Transverse colon (tissue), 4 donors: ENCODE results near the gene FAAH2. TPM values are rescaled to one million over a fixed set of nuclear protein-coding genes. Genes with fewer than 3 reads are reported as not detected.

ENCODE experiments used
- DNase-seq: peaks from one replicate; pipeline ENCODE4 v3.0.0-alpha.2; 2019
- H3K27ac ChIP-seq, 4 donors: fragments of 200-600 bp; sonication (generic); 2 replicates each; pipeline ENCODE4 v1.5.1; 2016 to 2018; ENCODE audit warnings: inconsistent platforms in 4 of 4
- H3K27me3 ChIP-seq: fragments of 200-600 bp; sonication (generic); 2 replicates; pipeline ENCODE4 v1.5.1; 2017; ENCODE audit warnings: inconsistent platforms
- H3K36me3 ChIP-seq, 4 donors: fragments of 200-600 bp; sonication (generic); 2 replicates each; pipeline ENCODE4 v1.5.1; 2017 to 2019; ENCODE audit warnings: inconsistent platforms in 4 of 4
- H3K4me1 ChIP-seq, 4 donors: fragments of 200-600 bp; sonication (generic); 2 replicates each; pipeline ENCODE4 v1.5.1; 2017 to 2020; ENCODE audit warnings: inconsistent platforms in 4 of 4
- H3K4me3 ChIP-seq, 4 donors: fragments of 200-600 bp; sonication (generic); 1 replicate in 1 of 4; 2 replicates in 3 of 4; pipeline versions ENCODE4 v1.5.1 to v1.6.1; 2017 to 2019; ENCODE audit warnings: inconsistent platforms in 4 of 4
- H3K9me3 ChIP-seq, 2 donors: fragments of 200-600 bp; sonication (generic); 2 replicates each; pipeline ENCODE4 v1.5.1; 2017 to 2019; ENCODE audit warnings: inconsistent platforms in 2 of 2
- EP300 ChIP-seq: sonication (generic); formaldehyde crosslinking; IDR thresholded peaks from one replicate; pipeline ENCODE4 v1.6.1; 2017; ENCODE audit warnings: antibody characterized with exemption, low read depth
- POLR2A ChIP-seq: fragments of 450-650 bp; IDR thresholded peaks from one replicate; pipeline ENCODE4 v1.6.1; 2016; ENCODE audit warnings: antibody characterized with exemption, mild to moderate bottlenecking, moderate library complexity
- POLR2AphosphoS5 ChIP-seq, 3 donors: sonication (generic); formaldehyde crosslinking; IDR thresholded peaks; one replicate each; pipeline ENCODE4 v1.6.1; 2016; ENCODE audit warnings: antibody characterized with exemption in 3 of 3
- WGBS, 2 donors: methylation state at CpG; one replicate each; pipeline ENCODE4 v1.1.5; 2018; ENCODE audit warnings: low coverage in 1 of 2; 5-methylcytosine and 5-hydroxymethylcytosine counted together
- in situ Hi-C, 4 donors: fragments of 200-750 bp; cut with MboI; loops; one replicate each; pipeline versions ENCODE4 v1.15.0 to v1.15.1; 2017; ENCODE audit warnings: low sequenced_read_pairs in 3 of 4, low pct_ligation_motif_present in 1 of 4, low pct_unique_long_range_greater_than_20kb in 1 of 4
- intact Hi-C: fragments of 100-400 bp; cut with DNase I; formaldehyde crosslinking; loops from one replicate; pipeline ENCODE4 v1.15.1; 2023; ENCODE audit warnings: low total_unique reads
- total RNA-seq, 4 donors: library from RNA; depleted of rRNA; stranded (reverse); fragments of >200 nt; gene quantifications; one replicate each; pipeline ENCODE4 v1.1.0, GENCODE V29; 2016
- TF ChIP-seq, protein P1 (sequence below), 5 experiments: fragments of 200-600 bp in 3 of 5; fragments of 450-650 bp in 2 of 5; sonication (generic) in 3 of 5; IDR thresholded peaks; 1 replicate in 2 of 5; 2 replicates in 3 of 5; pipeline ENCODE4 v1.5.1; 2016 to 2017; ENCODE audit warnings: antibody characterized with exemption in 5 of 5, inconsistent platforms in 3 of 5, mild to moderate bottlenecking in 2 of 5, moderate library complexity in 1 of 5

FAAH2 gene
- total RNA-seq, 4 donors from 2014 or later: 12.0 to 16.2 (median 14.5) TPM; not detected in 1

DNA sequence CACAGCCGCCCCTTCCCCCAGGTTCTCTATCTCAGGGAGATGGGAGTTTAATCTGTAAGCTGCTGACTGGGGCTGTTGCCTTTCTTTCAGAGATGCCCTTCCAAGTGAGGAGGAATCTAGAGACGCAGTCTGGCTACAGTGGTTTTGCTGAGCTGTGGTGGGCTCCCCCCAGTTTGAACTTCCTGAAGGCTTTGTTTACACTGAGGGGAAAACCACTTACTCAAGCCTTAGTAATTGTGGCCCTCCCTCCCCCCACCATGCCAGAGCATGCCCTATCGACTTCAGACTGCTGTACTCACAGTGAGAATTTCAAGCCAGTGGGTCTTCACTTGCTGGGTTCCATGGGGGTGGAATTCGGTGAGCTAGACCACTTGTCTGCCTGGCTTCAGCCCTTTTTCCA, 131.3 kb downstream of the FAAH2 start:
- intact Hi-C loops: no loop called here
- TF ChIP-seq, protein P1, sequence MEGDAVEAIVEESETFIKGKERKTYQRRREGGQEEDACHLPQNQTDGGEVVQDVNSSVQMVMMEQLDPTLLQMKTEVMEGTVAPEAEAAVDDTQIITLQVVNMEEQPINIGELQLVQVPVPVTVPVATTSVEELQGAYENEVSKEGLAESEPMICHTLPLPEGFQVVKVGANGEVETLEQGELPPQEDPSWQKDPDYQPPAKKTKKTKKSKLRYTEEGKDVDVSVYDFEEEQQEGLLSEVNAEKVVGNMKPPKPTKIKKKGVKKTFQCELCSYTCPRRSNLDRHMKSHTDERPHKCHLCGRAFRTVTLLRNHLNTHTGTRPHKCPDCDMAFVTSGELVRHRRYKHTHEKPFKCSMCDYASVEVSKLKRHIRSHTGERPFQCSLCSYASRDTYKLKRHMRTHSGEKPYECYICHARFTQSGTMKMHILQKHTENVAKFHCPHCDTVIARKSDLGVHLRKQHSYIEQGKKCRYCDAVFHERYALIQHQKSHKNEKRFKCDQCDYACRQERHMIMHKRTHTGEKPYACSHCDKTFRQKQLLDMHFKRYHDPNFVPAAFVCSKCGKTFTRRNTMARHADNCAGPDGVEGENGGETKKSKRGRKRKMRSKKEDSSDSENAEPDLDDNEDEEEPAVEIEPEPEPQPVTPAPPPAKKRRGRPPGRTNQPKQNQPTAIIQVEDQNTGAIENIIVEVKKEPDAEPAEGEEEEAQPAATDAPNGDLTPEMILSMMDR (IDR thresholded peaks at IDR 0.05): no peak
- no peak for TF ChIP-seq POLR2AphosphoS5 (IDR thresholded peaks at IDR 0.05)
- no peak for TF ChIP-seq POLR2A
- TF ChIP-seq EP300: no peak
- Histone ChIP-seq H3K36me3 (no peaks in the 10 kb centered on the region), H3K27me3 (no peaks in the 10 kb centered on the region), H3K27ac (no peak overlapping the region), H3K4me1 (no peaks in the 10 kb centered on the region), H3K4me3 (no peak overlapping the region), H3K9me3 (no peaks in the 10 kb centered on the region)
- WGBS, 2 donors: 73% methylated on average over 4 of the region's 4 CpGs; no CpG with 5 or more reads in 1 of the 2 donors
- no peak for DNase-seq
- in situ Hi-C loops: no loop called here

DNA sequence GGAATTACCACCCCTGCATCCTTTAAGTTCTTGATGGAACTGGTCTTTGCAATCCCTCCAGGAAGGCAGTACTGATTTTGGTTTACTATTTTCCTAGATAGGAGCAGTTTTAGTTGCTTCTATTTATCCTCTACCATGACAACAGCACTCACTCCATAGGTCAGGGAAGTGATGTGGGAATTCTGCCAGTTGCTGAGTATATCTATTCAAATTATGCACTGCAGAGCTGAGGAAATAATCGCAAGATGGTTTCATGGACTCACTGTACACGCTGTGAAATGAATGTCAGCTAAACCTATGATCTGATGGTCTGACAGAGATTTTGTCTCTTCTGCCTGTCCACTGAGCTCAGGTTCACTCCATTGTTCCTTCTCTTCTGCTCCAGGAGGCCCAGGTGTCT, 135.8 kb downstream of the FAAH2 start:
- DNase-seq: no peak
- Histone ChIP-seq H3K9me3 (no peaks in the 10 kb centered on the region), H3K4me3 (no peak overlapping the region), H3K36me3 (no peaks in the 10 kb centered on the region), H3K27me3 (no peaks in the 10 kb centered on the region), H3K27ac (no peak overlapping the region), H3K4me1 (no peaks in the 10 kb centered on the region)
- TF ChIP-seq POLR2AphosphoS5 (IDR thresholded peaks at IDR 0.05): no peak
- in situ Hi-C loops: no loop called here
- intact Hi-C loops: no loop called here
- WGBS, 2 donors: 80% methylated on average over 2 of the region's 2 CpGs; no CpG with 5 or more reads in 1 of the 2 donors

DNA sequence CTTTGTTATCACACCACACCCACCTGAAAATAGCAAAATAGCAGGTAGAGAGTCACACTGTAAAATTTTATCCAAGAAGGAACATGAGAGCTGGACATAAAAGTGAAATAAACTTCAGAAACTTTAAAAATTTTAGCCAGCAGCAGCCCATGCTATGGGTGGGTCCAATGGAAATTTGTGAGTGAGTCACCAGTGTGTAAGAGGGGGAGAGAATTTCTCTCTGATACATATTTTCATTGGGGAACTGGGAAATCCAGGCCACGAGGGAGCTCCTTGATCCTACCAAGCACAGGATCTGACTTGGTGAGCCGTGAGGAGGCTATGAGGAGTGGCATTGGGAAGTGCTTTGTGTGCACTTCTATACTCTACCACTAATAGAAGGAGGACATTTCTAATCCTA, 136.3 kb downstream of the FAAH2 start:
- intact Hi-C loops: no loop called here
- H3K27me3 ChIP-seq: no peaks in the 10 kb centered on the region
- no peaks in the 10 kb centered on the region for H3K9me3 ChIP-seq
- H3K4me1 ChIP-seq: no peaks in the 10 kb centered on the region
- TF ChIP-seq POLR2A: no peak
- no peak for TF ChIP-seq POLR2AphosphoS5 (IDR thresholded peaks at IDR 0.05)
- TF ChIP-seq, protein P1 (IDR thresholded peaks at IDR 0.05): no peak
- TF ChIP-seq EP300: no peak
- no peak for DNase-seq
- H3K36me3 ChIP-seq: no peaks in the 10 kb centered on the region
- 66% methylated on average over 2 of the region's 2 CpGs; no CpG with 5 or more reads in 1 of the 2 donors for WGBS, 2 donors
- in situ Hi-C loops: no loop called here
- no peak overlapping the region for H3K4me3 ChIP-seq
- no peak overlapping the region for H3K27ac ChIP-seq

DNA sequence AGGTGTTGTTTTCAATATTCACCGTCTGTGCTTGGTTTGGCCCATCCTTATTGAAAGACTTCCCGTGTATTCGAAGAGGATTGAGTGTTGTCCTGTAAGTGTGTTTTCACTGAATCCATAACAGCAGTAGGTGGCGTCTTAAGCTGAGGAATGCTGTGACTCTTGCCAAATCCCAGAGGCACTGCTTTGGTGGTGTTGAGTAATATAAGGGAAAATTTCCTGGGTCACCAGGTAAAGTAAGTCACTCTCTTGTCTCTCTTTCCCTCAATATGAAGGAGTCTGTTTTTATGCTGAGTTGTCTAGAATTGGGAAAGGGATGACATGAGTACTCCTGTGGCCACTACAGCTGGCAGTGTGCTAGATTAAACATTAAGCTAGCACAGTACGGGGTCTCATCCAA, 158.6 kb downstream of the FAAH2 start:
- Histone ChIP-seq H3K9me3 (no peaks in the 10 kb centered on the region), H3K27ac (no peak overlapping the region), H3K4me1 (no peaks in the 10 kb centered on the region), H3K4me3 (no peak overlapping the region), H3K36me3 (no peaks in the 10 kb centered on the region), H3K27me3 (no peaks in the 10 kb centered on the region)
- in situ Hi-C loops (no loop called here), intact Hi-C loops (no loop called here)
- 67% methylated on average over 5 of the region's 5 CpGs; no CpG with 5 or more reads in 1 of the 2 donors for WGBS, 2 donors
- TF ChIP-seq POLR2A (no peak), EP300 (no peak), POLR2AphosphoS5 (IDR thresholded peaks at IDR 0.05) (no peak)
- TF ChIP-seq, protein P1 (IDR thresholded peaks at IDR 0.05): no peak
- DNase-seq: no peak

DNA sequence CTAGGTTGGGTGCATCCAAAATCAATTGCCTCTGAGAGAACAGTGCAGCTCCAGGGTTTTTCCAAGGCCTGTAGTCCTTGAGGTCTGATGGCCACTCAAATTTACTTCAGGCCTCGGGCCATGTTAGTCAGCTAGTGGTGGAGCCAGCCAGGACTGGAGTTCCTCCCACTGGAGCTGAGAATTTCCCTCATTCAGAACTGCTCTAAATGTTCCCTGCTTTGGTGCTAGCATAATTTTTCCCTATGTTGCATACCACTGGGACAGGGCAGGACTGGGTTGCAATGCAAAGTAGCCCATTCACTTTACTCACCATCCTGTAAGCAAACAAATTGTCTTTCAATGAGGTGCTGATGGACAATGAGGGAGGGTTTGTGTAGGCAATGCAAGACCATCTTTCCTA, 159.3 kb downstream of the FAAH2 start:
- Histone ChIP-seq H3K4me3 (no peak overlapping the region), H3K27me3 (no peaks in the 10 kb centered on the region), H3K9me3 (no peaks in the 10 kb centered on the region), H3K27ac (no peak overlapping the region), H3K4me1 (no peaks in the 10 kb centered on the region), H3K36me3 (no peaks in the 10 kb centered on the region)
- in situ Hi-C loops: no loop called here
- no peak for DNase-seq
- WGBS, 2 donors: 89% methylated on average over 1 of the region's 1 CpG; no CpG with 5 or more reads in 1 of the 2 donors
- TF ChIP-seq POLR2A (no peak), EP300 (no peak), POLR2AphosphoS5 (IDR thresholded peaks at IDR 0.05) (no peak)
- TF ChIP-seq, protein P1 (IDR thresholded peaks at IDR 0.05): no peak
- intact Hi-C loops: no loop called here
